NT2/D1 (cell line): ENCODE results near the gene SYTL4.
"Not testable (repeated sequence)": the region's sequence is repeated elsewhere in the genome, so short reads cannot be mapped to it uniquely, and the experiment has no call there.

ENCODE experiments used
- SUZ12 ChIP-seq: IDR thresholded peaks from 2 replicates; pipeline ENCODE4 v1.6.1; 2011; ENCODE audit not compliant: insufficient read length, insufficient read depth; ENCODE audit errors: extremely low read depth
- YY1 ChIP-seq: IDR thresholded peaks from 2 replicates; pipeline ENCODE4 v1.6.1; 2011; ENCODE audit not compliant: insufficient read length, insufficient read depth
- ZNF274 ChIP-seq: IDR thresholded peaks from 2 replicates; pipeline ENCODE4 v1.6.1; 2011; ENCODE audit warnings: mild to moderate bottlenecking, low read depth, low read length

- not testable (repeated sequence) for TF ChIP-seq YY1, SUZ12, ZNF274
These were observed 37.5 kb upstream of the SYTL4 start for GRCh38 chrX:100769439-100769838.
